Measurements from ENCODE around the gene HMGCLL1.

The HMGCLL1 gene

GRCh38 chr6:55438203-55438602 is 140.8 kb downstream of the HMGCLL1 start:
- Mint-ChIP-seq H3K27me3 (ENCODE audit: low read depth, poor library complexity) (no peaks in the 10 kb centered on the region), H3K4me3 (no peak overlapping the region), H3K9me3 (no peaks in the 10 kb centered on the region), H3K36me3 (ENCODE audit: low read depth) (no peaks in the 10 kb centered on the region), H3K4me1 (peaks cover 26% of the 10 kb centered on the region), H3K27ac (no peak overlapping the region)
- no peak for TF ChIP-seq CTCF (IDR thresholded peaks at IDR 0.05)
- DNase-seq = no peak

GRCh38 chr6:55437141-55437540 is 141.9 kb downstream of the HMGCLL1 start:
- Mint-ChIP-seq H3K4me3 (no peak overlapping the region), H3K4me1 (peaks cover 18% of the 10 kb centered on the region), H3K9me3 (no peaks in the 10 kb centered on the region)

GRCh38 chr6:55433446-55434130 is 145.4 kb downstream of the HMGCLL1 start:
- Mint-ChIP-seq H3K4me3 (no peak overlapping the region), H3K4me1 (no peaks in the 10 kb centered on the region), H3K36me3 (ENCODE audit: low read depth) (no peaks in the 10 kb centered on the region), H3K27ac (no peak overlapping the region), H3K27me3 (ENCODE audit: low read depth, poor library complexity) (no peaks in the 10 kb centered on the region), H3K9me3 (no peaks in the 10 kb centered on the region)
- TF ChIP-seq CTCF (IDR thresholded peaks at IDR 0.05) = no peak
- no peak for DNase-seq

More at GRCh38 chr6:55437141-55437540, 141.9 kb downstream of the HMGCLL1 start:
- Mint-ChIP-seq H3K36me3 (ENCODE audit: low read depth) (no peaks in the 10 kb centered on the region), H3K27ac (no peak overlapping the region), H3K27me3 (ENCODE audit: low read depth, poor library complexity) (no peaks in the 10 kb centered on the region)
- no peak for TF ChIP-seq CTCF (IDR thresholded peaks at IDR 0.05)
- DNase-seq = no peak

GRCh38 chr6:55423933-55424332 is 155.1 kb downstream of the HMGCLL1 start:
- H3K27me3 Mint-ChIP-seq (ENCODE audit: low read depth, poor library complexity) = no peaks in the 10 kb centered on the region
- TF ChIP-seq CTCF (IDR thresholded peaks at IDR 0.05) = no peak
- no peaks in the 10 kb centered on the region for H3K9me3 Mint-ChIP-seq
- H3K4me1 Mint-ChIP-seq = no peaks in the 10 kb centered on the region
- DNase-seq = no peak
- no peak overlapping the region for H3K4me3 Mint-ChIP-seq
- H3K27ac Mint-ChIP-seq = no peak overlapping the region
- no peaks in the 10 kb centered on the region for H3K36me3 Mint-ChIP-seq (ENCODE audit: low read depth)

- Mint-ChIP-seq H3K4me3 (no peak overlapping the region), H3K27ac (no peak overlapping the region), H3K36me3 (ENCODE audit: low read depth) (no peaks in the 10 kb centered on the region)
Measured at GRCh38 chr6:55410674-55411073, 168.3 kb downstream of the HMGCLL1 start.

More at GRCh38 chr6:55410674-55411073, 168.3 kb downstream of the HMGCLL1 start:
- Mint-ChIP-seq H3K4me1 (no peaks in the 10 kb centered on the region), H3K27me3 (ENCODE audit: low read depth, poor library complexity) (no peaks in the 10 kb centered on the region), H3K9me3 (peaks cover 4% of the 10 kb centered on the region)
- TF ChIP-seq CTCF (IDR thresholded peaks at IDR 0.05) = no peak
- DNase-seq = no peak
